ENCODE results near the gene MAP3K15.

MAP3K15 gene

GRCh38 chrX:19410259-19410658 is 105.0 kb downstream of the MAP3K15 start:
- TF ChIP-seq CTCF (conservative IDR thresholded peaks at IDR 0.05; ENCODE audit: low read depth, low read length) = no peak
- DNase-seq (ENCODE audit: low read depth) = no peak
- no peak overlapping the region for H3K4me3 ChIP-seq (ENCODE audit: low read depth, low read length)

GRCh38 chrX:19403696-19404095 is 111.6 kb downstream of the MAP3K15 start:
- no peak overlapping the region for H3K4me3 ChIP-seq (ENCODE audit: low read depth, low read length)
- TF ChIP-seq CTCF (conservative IDR thresholded peaks at IDR 0.05; ENCODE audit: low read depth, low read length) = no peak
- no peak for DNase-seq (ENCODE audit: low read depth)

GRCh38 chrX:19392703-19393102 is 122.6 kb downstream of the MAP3K15 start:
- TF ChIP-seq CTCF (conservative IDR thresholded peaks at IDR 0.05; ENCODE audit: low read depth, low read length) = no peak
- H3K4me3 ChIP-seq (ENCODE audit: low read depth, low read length) = no peak overlapping the region
- DNase-seq (ENCODE audit: low read depth) = no peak

GRCh38 chrX:19392078-19392477 is 123.2 kb downstream of the MAP3K15 start:
- H3K4me3 ChIP-seq (ENCODE audit: low read depth, low read length) = no peak overlapping the region
- no peak for DNase-seq (ENCODE audit: low read depth)
- TF ChIP-seq CTCF (conservative IDR thresholded peaks at IDR 0.05; ENCODE audit: low read depth, low read length) = no peak

- DNase-seq (ENCODE audit: low read depth) = no peak
- no peak for TF ChIP-seq CTCF (conservative IDR thresholded peaks at IDR 0.05; ENCODE audit: low read depth, low read length)
- H3K4me3 ChIP-seq (ENCODE audit: low read depth, low read length) = no peak overlapping the region
Observed at GRCh38 chrX:19389227-19389845, 126.0 kb downstream of the MAP3K15 start.

GRCh38 chrX:19388741-19389140 is 126.6 kb downstream of the MAP3K15 start:
- no peak overlapping the region for H3K4me3 ChIP-seq (ENCODE audit: low read depth, low read length)
- no peak for DNase-seq (ENCODE audit: low read depth)
- no peak for TF ChIP-seq CTCF (conservative IDR thresholded peaks at IDR 0.05; ENCODE audit: low read depth, low read length)

- no peak for DNase-seq (ENCODE audit: low read depth)
- no peak overlapping the region for H3K4me3 ChIP-seq (ENCODE audit: low read depth, low read length)
- TF ChIP-seq CTCF (conservative IDR thresholded peaks at IDR 0.05; ENCODE audit: low read depth, low read length) = no peak
Observed at GRCh38 chrX:19388064-19388679, 127.1 kb downstream of the MAP3K15 start.

Data from choroid plexus epithelial cell (primary cell).